Inferior parietal cortex (tissue), 1 donor: Measurements from ENCODE around the gene OAS3.
"Not testable (repeated sequence)": the region's sequence is repeated elsewhere in the genome, so short reads cannot be mapped to it uniquely, and the experiment has no call there.

Source experiments
- DNase-seq: peaks from one replicate; pipeline ENCODE4 v3.0.0-alpha.2; 2016; ENCODE audit errors: extremely low spot score

The OAS3 gene

DNA sequence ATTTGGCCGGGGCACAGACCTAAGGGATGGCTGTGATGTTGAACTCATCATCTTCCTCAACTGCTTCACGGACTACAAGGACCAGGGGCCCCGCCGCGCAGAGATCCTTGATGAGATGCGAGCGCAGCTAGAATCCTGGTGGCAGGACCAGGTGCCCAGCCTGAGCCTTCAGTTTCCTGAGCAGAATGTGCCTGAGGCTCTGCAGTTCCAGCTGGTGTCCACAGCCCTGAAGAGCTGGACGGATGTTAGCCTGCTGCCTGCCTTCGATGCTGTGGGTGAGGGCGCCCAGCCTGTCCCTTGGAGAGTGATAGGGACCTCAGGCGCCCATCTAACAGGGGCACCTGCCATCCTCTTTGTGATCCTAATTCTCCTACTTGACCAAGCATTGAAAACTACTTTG is 12.4 kb downstream of the OAS3 start:
- no peak for DNase-seq

DNA sequence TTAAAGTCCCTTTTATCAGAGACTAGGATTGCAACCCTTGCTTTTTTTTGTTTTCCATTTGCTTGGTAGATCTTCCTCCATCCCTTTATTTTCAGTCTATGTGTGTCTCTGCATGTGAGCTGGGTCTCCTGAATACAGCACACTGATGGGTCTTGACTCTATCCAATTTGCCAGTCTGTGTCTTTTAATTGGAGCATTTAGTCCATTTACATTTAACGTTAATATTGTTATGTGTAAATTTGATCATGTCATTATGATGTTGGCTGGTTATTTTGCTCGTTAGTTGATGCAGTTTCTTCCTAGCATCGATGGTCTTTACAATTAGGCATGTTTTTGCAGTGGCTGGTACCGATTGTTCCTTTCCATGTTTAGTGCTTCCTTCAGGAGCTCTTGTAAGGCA is 18.9 kb downstream of the OAS3 start:
- DNase-seq: not testable (repeated sequence)

DNA sequence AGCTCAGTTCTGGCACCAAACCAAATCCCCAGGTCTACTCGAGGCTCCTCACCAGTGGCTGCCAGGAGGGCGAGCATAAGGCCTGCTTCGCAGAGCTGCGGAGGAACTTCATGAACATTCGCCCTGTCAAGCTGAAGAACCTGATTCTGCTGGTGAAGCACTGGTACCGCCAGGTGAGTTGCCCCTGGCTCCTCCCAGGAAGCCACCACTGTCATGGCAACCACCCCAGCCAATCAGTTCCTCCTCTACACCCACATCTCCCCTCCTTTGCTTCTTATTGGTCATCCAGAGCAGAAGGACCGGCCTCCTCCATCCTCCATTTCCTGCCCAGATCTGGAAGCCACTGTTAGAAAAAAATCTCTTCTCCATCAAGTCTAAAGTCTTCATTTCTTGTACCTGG is 22.8 kb downstream of the OAS3 start:
- DNase-seq: no peak

DNA sequence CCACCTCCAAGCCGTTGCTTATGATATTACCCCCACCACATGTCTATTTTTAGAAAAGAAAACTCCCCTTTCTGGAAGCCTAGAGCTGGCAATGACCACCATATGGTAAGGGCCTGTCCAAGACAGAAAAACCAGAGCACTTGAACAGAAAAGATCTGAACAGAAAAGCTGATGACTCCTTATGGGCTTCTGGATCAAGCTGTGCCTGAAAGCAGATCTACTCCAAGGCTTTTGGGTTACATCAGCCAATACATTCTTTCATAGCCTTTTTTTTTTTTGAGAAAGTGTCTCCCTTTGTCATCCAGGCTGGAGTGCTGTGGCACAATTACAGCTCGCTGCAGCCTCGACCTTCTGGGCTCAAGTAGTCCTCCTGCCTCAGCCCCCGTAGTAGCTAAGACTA is 23.3 kb downstream of the OAS3 start:
- no peak for DNase-seq

DNA sequence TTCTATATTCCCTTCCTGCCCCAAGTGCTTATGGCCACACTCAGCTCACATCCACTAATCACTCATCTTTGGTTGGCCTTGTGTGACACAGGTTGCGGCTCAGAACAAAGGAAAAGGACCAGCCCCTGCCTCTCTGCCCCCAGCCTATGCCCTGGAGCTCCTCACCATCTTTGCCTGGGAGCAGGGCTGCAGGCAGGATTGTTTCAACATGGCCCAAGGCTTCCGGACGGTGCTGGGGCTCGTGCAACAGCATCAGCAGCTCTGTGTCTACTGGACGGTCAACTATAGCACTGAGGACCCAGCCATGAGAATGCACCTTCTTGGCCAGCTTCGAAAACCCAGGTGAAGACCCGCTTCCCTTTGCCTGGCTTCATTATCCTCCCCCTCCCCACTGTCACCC is 24.3 kb downstream of the OAS3 start:
- no peak for DNase-seq

DNA sequence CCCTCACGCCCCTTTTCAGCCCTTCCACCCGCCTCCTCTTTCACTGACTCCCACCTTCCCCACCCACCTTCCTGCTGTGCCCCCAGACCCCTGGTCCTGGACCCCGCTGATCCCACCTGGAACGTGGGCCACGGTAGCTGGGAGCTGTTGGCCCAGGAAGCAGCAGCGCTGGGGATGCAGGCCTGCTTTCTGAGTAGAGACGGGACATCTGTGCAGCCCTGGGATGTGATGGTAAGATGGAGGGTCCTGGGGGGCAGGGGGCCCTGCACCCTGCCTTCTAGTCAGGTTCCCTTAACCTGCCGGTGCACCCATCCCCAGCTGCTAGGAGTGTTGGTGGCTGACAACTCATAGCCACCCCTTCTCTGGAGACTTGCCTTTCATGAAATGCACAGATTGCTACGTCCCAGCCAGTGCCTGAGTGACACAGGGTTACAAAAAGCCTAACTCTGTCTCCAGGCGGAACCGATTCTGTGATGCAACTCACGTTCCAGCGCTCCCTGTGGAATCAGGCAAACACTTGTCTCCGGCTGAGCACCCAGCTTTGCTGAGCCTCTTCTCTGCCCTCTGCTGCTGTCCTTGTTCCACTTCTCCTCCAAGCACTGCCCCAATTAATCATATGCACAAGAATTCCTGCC is 25.1 kb downstream of the OAS3 start:
- DNase-seq: peak; percentile 7

DNA sequence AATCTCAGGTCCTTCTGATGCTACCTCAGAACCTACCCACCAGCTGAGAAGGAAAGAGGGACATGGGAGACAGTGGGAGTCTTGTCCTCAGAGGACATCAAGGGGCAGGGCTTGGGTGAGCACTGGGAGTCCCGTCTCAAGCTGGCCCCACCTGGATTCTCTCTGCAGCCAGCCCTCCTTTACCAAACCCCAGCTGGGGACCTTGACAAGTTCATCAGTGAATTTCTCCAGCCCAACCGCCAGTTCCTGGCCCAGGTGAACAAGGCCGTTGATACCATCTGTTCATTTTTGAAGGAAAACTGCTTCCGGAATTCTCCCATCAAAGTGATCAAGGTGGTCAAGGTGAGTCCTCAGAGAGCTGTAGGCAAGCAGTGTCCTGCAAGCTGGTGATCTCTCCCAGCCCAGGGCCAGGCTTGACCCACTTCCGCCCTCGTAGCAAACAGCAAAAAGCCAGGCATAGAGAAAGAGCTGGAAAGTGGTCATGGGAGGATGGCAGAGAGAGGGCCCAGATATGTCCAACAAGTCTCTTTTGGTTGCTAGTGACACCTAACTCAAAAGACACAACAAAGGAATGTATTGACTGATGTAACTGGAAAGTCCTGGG is 25.9 kb downstream of the OAS3 start:
- DNase-seq: no peak

DNA sequence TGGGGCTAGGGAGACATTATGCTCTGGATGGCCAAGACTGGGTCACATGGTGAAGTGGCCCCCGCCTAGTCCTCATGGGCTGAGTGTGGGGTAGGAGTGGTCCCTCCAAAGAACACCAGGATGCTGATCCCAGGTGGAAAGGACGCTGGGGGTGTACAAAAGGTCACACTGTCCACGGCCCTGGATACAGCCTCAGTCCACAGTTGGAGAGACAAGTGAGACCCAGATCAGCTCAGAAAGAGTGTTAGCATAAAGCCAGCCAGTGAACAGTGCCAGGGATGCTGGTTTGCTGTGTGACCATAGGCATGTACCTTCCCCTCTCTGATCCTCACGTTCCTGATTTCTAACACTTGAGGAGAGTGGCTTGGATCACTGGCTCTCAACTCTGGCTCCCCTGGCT is 26.6 kb downstream of the OAS3 start:
- DNase-seq: no peak

DNA sequence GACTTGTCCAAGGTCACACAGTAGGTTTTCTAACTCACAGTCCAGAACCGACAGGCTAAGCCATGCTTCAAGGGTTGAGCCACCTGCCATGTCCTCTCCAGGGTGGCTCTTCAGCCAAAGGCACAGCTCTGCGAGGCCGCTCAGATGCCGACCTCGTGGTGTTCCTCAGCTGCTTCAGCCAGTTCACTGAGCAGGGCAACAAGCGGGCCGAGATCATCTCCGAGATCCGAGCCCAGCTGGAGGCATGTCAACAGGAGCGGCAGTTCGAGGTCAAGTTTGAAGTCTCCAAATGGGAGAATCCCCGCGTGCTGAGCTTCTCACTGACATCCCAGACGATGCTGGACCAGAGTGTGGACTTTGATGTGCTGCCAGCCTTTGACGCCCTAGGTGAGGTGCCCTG is 27.4 kb downstream of the OAS3 start:
- no peak for DNase-seq

DNA sequence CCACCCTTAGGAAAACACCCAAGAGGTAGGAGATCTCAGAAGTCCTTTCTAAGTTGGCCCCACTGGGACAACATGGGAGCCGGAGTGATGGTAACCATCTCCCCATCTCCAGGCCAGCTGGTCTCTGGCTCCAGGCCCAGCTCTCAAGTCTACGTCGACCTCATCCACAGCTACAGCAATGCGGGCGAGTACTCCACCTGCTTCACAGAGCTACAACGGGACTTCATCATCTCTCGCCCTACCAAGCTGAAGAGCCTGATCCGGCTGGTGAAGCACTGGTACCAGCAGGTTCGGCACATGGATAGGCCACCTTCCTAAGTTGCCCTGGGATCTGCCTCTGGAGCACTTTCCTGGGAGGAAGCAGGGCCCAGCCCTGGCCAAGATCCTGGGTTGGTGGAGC is 29.0 kb downstream of the OAS3 start:
- DNase-seq: no peak

DNA sequence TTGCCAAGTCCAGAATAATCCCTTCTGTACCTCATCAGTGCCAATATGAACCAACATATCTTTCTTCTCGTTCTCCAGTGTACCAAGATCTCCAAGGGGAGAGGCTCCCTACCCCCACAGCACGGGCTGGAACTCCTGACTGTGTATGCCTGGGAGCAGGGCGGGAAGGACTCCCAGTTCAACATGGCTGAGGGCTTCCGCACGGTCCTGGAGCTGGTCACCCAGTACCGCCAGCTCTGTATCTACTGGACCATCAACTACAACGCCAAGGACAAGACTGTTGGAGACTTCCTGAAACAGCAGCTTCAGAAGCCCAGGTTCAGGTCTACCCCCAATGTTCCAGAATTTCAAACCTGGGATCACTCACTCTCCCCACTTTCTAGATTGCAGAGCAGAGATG is 29.6 kb downstream of the OAS3 start:
- no peak for DNase-seq

DNA sequence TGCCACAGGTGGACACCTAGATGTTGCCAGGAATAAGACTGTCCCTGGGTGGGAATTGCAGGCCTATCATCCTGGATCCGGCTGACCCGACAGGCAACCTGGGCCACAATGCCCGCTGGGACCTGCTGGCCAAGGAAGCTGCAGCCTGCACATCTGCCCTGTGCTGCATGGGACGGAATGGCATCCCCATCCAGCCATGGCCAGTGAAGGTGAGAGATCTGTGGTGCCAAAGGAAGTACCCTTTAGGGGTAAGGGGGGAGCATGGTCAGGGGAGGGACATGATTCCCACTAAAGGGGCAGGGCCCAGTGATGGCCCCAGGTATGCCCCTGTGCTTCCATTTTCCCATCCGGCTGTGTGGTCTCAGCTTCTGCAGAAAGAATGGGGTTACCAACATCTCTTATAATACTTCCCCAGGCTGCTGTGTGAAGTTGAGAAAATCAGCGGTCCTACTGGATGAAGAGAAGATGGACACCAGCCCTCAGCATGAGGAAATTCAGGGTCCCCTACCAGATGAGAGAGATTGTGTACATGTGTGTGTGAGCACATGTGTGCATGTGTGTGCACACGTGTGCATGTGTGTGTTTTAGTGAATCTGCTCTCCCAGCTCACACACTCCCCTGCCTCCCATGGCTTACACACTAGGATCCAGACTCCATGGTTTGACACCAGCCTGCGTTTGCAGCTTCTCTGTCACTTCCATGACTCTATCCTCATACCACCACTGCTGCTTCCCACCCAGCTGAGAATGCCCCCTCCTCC is 31.5 kb downstream of the OAS3 start:
- no peak for DNase-seq

DNA sequence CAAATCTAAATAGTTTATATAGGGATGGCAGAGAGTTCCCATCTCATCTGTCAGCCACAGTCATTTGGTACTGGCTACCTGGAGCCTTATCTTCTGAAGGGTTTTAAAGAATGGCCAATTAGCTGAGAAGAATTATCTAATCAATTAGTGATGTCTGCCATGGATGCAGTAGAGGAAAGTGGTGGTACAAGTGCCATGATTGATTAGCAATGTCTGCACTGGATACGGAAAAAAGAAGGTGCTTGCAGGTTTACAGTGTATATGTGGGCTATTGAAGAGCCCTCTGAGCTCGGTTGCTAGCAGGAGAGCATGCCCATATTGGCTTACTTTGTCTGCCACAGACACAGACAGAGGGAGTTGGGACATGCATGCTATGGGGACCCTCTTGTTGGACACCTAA is 32.1 kb downstream of the OAS3 start:
- no peak for DNase-seq

DNA sequence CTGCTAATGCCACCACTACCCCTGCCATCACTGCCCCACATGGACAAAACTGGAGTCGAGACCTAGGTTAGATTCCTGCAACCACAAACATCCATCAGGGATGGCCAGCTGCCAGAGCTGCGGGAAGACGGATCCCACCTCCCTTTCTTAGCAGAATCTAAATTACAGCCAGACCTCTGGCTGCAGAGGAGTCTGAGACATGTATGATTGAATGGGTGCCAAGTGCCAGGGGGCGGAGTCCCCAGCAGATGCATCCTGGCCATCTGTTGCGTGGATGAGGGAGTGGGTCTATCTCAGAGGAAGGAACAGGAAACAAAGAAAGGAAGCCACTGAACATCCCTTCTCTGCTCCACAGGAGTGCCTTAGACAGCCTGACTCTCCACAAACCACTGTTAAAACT is 33.0 kb downstream of the OAS3 start:
- no peak for DNase-seq

DNA sequence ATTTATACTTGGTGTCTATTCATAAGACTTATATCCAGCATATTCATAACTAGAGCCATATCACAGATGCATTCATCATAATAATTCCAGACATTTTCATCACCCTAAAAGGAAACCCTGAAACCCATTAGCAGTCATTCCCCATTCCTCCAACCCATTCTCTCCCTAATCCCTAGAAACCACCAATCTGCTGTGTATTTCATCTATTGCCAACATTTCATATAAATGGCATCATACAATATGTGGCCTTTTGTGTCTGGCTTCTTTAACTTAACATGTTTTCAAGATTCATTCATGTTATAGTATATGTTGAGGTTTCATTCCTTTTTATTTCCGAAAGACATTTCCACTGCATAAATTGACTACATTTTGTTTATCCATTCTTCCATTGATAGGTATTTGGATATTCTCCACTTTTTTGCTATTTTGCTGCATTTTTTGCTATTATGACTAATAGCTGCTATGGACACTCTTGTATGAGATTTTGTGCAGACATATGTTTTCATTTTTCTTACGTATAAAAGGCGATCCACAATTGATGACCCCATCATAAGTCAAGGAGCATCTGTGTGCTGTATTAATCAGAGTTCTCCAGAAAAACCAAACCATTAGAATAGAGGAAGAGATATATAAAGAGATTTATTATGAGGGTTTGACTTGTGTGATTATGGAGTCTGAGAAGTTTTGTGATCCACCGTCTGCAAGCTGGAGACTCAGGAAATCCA is 34.9 kb downstream of the OAS3 start:
- no peak for DNase-seq

DNA sequence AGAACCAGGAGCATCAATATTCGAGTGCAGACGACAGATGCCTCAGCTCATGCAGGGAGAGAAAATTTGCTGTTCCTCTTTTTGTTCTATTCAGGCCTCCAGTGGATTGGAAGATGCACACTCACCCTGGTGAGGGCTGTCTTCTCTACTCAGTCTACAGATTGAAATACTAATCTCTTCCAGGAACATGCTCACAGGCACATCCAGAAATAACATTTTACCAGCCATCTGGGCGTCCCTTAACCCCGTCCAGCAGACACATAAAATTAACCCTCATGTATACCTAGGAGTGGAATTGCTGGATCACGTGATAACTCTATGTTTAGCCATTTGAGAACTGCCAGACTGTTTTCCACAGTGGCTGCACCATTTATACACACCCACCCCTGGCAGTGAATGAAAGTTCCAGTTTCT is 35.6 kb downstream of the OAS3 start:
- DNase-seq: peak; percentile 20

DNA sequence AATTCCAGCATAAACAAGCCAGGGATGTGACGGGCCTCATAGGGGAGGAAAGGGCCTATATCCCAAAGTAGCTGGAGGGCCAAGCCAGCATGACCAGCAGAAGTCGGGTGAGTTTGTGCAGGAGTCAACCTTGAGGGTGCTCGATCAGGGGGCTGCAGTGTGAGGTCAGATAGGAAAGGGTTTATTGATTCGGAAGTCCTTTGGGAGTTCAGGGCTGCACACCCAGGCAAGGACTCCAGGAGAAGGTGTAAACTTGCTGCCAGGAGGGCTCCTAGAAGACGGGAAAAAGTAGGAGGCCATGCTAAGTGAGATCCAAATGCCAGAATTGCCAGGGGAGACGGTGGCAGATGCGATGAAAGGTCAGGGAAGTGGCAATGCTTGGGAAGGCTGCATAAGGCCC is 36.6 kb downstream of the OAS3 start:
- DNase-seq: no peak

DNA sequence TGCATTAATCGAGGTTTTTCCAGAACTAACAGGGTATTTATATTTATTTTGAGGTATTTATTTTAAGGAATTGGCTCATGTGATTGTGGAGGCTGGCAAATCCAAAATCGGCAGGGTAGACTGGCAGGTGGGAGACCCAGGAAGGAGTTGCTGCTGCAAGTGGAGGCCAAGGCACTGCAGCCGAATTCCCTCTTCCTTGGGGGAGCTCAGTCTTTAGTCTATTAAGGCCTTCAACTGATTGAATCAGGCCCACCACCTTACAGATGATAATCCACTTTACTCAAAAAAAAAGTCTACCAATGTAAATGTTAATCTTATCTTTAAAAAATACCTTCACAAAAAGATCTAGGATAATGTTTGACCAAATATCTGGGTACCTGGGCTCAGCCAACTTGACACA is 38.9 kb downstream of the OAS3 start:
- DNase-seq: no peak

DNA sequence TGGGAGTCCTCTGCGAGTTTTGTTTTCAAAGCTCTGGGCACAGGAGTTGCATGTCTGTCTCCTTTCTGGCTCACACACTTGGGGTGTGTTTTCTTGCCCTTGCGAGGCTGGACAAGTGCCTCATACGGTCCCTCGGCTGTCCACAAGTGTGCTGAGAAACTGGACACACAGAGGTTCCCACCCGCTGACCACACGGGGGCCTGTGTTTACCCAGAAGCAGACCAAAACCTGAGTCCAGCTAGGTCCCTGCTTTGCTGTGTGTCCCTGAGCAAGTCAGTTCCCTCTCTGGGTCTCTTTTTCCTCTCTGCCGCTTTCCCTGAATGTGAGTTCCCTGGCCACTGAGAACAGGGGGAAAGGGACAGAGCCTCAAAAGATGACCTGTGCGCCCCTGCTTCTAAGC is 39.4 kb downstream of the OAS3 start:
- DNase-seq: no peak

DNA sequence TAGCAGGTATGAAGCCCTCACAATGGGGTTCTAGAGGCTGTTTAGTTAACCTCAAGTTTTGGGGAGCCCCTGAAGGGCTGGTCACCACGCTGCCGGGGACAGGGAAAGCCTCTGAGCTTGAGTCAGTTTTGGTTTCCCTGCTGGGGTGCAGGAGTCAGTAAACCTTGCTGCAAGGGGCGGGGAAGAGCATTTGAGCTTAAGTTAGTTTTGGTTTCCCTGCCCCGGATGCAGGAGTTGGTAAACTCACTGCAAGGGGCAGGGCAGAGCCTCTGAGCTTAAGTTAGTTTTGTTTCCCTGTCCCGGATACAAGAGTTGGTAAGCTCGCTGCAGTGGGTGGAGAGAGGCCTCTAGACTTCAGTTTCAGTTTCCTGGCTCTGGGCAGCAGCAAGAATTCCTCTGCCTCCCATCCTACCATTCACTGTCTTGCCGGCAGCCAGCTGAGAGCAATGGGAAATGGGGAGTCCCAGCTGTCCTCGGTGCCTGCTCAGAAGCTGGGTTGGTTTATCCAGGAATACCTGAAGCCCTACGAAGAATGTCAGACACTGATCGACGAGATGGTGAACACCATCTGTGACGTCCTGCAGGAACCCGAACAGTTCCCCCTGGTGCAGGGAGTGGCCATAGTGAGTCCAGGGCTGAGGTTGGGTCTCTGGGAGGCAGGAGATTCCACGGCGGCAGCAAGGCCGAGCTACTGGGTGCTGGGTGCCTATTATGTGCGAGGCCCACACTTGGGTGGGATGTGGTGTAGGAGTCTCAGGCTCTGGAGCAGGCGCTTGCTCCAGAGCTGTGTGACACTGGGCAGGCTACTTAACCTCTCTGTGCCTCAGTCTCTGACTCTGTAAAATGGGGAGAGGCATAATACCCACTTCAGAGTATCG is 40.1 kb downstream of the OAS3 start, which contains the start of gene OAS2:
Gene OAS2, plus strand, starts transcription at position 357 of the 878 bp plus-strand sequence. Its CDS starts 90 bp downstream, at position 447.
- peak; percentile 6 for DNase-seq

DNA sequence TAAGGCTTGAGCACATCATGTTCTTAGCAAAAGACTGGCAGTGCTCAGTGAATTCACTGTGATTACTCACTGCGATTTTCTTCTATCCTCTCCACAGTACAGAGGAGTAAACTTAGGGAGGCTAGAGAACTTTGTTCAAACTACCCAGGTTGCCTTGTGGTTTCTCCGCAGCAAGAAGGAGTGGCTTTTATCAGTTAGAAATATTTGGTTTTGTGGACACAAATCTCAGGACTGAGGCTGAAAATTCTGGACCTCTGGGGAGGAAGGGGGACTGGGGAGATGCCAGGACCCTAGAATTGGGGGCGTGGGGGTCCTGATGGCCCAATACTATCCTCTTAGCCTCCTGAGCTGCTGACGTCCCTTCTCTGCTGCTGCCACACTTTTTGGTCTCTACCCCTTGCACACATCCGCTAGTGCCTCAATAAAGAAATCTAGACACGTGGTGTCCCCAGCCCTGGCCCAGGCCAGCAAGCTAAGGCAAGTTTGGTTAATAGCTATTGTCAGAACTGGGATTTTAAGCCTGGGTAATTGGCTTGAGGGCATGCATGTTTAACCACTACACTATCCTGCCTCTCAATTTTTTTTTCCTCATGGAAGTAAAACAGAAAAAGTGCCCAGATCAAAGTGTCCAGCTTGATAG is 40.9 kb downstream of the OAS3 start:
- no peak for DNase-seq
